NCI-H510A (cell line): ENCODE results near the gene EYA2.

Experiments used
- DNase-seq: peaks from one replicate; lab custom pipeline; 2025; lab: John Stamatoyannopoulos, UW

Gene EYA2

DNA sequence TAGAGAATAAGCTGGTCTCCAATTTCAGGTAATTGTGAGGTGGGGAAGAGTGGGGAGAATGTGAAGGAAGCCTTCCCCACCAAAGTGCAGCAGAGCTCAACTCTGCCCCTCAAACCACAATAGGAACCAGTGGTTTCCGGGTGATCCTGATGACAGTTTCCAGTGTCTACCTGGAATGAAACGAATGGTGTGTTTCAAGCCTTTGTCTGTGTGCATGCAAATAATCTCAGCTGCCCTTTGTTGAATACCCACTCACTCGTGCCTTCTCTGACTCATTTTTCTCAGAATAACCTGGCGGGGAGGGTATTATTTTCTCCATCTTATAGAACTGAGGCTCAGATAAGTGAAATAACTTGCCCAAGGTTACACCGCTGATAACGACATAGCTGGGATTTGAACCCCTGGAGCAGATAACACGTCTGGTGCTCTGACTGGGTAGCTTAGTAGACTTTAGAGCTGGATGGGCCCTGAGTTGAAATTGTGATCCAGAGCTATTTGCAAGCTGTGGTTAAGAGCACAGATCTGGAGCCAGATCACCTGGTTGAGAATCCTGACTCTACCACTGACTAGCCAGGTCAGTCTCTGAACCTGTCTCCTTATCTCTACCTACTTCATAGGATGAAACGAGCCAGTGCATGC is 85.1 kb downstream of the EYA2 start:
- DNase-seq: no peak

- DNase-seq: no peak
Observed at GRCh38 chr20:46981184-46981583, 86.5 kb downstream of the EYA2 start.

DNA sequence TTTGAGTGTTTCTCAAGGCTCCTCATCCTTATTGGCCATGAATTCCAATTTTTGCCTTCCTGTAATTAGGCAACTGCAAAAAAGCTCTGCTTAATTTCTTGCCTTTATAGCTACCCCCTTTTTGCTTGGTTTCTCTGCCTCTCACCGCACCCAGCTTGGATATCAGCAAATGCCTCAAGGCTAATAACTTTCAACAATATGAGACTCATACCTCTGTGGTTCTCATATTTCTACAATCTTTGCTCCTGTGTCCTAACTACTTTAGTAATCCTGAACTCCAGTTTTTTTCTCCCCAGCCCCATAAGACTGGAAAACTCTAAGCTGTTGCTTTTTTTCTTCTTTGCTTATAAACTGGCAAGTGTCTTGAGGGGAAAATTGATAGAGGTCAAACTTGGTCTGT is 88.8 kb downstream of the EYA2 start:
- no peak for DNase-seq

DNA sequence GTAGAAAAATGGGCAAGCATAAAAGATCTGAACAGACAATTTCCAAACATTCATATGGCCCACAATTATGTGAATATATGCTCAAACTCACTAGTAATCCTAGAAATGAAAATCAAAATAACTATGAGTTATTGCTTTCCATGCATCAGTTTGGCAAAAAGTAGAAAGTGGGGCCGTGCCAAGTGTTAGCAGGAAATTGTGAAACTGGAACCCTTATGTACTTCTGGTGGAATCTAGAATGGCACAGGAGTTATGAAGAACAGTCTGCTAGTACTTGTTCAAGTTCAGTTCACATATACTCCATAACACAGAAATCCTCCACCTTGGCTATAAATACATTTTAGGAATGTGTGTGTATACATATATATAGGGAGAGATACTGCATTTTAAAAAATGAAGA is 89.8 kb downstream of the EYA2 start:
- DNase-seq: no peak

- DNase-seq: peak; percentile 20
Observed at GRCh38 chr20:46985250-46985649, 90.6 kb downstream of the EYA2 start.

GRCh38 chr20:46985671-46986070 is 91.0 kb downstream of the EYA2 start:
- no peak for DNase-seq

DNA sequence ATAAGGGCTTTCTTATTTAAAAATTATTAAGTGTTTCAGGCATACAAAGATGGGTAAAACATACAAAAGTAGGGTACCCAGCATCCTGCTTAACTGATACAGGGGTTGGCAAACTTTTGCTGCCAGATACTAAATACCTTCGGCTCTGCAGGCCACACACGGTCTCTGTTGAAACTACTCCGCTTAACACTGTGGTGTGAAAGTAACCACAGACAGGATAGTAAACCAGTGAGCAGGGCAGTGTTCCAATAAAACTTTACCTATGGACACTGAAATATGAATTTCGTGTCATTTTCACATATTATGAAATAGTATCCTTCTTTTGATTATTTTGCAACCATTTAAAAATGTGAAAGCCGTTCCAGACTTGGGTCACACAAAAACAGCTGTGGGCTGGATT is 92.4 kb downstream of the EYA2 start:
- no peak for DNase-seq

DNA sequence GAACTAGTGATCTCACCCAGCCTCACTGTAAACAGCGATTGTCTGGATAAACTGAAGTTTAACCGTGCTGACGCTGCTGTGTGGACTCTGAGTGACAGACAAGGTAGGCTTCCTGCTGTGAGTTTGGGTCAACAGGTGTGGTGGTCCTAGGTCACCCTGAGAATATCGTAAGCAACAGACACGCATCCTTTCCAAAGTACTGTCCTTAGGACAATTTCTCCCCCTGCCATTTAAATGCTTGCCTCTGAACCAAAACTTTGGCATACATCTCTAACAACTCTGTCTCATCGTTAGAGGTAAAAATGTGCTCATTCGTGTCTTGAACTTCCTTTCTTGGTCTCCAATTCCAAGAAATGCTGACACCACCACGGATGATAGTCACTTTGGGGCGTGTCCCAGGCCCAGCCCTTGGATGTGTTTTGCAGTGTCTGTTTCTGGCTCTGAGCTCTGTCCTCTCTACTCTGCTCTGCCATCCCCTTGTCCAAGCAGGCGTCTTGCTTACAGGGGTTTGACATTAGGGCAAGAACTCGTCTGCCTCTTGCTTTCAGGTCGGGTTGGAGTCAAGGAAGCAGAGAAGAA is 95.5 kb downstream of the EYA2 start:
- no peak for DNase-seq

- no peak for DNase-seq
Observed at GRCh38 chr20:46990596-46991104, 96.0 kb downstream of the EYA2 start.

- no peak for DNase-seq
Observed at GRCh38 chr20:46991168-46991567, 96.5 kb downstream of the EYA2 start.

- no peak for DNase-seq
Observed at GRCh38 chr20:46991880-46992639, 97.4 kb downstream of the EYA2 start.

DNA sequence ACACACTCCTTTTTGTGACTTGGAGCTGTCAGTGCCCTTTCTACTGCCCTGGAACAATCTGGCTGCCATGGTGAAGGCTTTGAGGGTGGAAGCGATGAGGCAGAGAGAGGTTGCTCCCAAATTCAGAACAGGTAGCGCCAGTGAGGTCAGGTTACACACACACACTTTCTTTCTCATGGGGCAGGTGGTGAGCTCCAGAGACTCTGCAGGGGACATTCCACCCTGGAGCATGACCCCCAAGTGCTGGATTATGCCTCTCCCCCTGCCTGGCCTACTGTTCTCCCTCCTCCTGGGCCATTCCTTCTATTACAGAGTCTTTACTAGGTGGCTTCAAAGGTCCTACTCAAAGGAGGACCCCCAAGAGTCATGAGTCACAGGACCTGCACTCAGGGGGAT is 98.0 kb downstream of the EYA2 start:
- no peak for DNase-seq

DNA sequence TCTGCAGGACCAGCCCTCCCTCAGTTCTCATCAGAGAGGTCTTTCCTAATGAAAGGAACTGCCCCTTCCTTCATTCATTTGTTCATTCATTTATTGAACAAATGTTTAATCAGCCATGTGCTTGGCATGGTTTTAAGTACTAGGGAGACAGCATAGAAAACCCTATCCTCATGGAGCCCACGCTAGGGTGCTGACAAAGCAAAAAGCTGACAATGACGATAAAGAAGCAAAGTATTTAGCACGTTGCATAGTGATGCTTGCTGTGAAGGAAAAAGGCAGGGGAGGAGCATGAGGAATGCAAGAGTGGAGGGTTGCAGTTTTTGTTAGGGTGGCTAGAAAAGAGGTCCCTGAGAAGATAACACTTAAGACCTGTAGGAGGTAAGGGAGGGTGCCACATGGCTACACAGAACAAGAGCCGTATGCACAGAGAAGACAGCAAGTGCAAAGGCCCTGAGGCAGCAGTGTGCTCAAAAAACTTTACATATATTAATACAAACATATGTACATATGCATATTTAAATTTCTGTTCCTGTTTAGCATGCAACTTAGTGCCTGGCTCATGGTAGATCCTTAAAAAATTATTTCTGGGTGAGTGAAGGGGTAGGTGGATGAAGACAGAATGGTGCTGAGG is 98.9 kb downstream of the EYA2 start:
- DNase-seq: no peak

GRCh38 chr20:46994341-46994740 is 99.7 kb downstream of the EYA2 start:
- DNase-seq: peak; percentile 25

DNA sequence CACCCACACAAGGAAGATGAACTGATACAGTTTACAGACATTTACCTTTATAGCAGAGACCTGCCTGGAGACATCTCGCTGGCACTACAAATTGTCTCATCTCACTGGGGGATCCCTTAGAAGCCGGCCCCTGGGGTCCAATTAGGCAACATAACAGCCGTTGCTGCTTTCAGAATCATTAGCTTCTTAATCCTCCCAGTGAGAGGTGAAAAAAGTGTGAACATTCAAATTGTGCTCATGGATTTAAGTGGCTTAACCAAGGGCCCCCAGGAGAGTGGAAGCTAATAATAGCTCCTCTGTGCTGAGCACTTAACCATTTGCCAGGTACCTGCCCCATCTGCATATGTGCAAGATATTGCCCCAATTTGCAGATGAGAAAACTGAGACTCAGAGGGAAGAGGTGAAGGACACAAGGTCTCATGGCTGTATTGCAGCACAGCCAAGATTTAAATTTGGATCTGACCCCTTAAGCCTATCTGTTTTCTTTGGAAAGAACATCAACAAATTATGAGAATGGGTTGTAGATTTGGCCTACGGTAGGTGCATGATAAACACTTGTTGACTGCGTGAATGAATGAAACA is 101.0 kb downstream of the EYA2 start:
- no peak for DNase-seq

DNA sequence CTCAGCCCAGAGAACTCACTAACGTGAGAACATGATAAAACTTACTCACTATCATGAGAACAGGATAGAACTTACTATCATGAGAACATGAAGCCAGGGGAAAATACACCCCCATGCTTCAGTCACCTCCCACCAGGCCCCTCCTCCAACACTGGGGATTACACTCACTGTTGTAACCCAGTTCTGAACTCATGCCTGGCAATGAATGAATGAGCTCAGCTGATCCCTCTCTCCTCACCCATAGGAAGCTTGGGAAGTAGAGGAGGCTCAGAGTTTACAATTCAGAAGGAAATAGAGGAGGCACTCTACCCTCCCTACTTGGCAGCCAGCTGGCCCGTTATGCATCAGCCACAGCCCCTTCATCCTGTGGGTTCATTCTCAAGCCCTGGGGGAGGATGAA is 102.5 kb downstream of the EYA2 start:
- no peak for DNase-seq

DNA sequence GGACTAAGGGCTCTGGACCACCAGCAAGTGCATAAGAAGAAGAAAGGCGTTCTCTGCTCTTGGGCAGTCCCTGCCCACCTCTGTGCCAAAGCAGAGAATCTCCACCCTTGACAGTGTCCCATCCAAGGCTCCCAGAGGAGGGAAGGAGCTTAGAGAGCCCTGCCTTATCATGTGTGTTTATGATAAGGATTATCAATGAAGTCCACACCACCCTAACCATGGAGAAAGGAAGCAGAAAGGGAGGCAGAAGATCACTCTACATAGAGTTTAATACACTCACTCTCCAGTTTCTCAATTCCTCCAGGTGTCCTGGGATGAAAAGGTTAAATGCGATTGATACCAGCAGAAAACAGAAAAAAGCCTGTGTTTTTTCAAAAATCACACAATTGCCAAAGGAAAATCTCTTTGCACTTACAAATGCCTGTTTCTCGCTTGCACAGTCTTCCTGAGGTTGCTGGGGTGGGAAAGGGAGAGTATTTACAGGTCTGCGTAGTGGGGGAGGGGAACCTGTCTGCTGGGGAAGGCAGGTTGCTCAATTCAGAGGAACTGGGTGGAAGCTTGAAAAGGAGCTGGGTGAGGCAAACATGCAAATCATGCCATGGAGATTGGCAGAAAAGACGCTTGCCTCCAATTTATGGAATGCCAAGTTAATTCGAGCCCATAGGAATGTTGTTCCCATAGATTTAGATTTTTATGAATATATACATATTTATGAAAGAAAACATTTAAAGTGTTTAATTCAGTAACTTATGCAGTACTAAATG is 104.0 kb downstream of the EYA2 start:
- peak; percentile 28 for DNase-seq

GRCh38 chr20:46999801-47000465 is 105.3 kb downstream of the EYA2 start:
- DNase-seq: peak; percentile 61

DNA sequence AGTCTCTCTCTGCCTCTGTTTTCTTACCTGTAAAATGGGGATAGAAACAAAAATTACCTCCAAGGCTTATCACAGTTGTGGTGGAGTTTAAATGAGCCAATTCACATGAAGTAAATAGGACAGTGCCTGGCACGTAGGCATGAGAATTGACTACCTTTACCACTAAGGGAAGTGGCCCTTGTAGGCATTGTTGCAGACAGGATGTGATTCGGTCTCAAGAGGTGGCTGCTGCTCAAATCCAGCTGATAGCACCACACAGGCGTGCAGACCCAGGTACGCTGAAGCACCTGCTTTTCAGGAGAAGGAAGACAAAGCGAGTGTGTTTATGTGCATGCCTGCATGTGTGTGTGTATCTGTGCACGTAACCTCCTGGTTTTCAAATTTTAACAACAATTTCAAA is 108.6 kb downstream of the EYA2 start:
- peak; percentile 43 for DNase-seq

GRCh38 chr20:47004179-47004578 is 109.5 kb downstream of the EYA2 start:
- no peak for DNase-seq
